Measurements from ENCODE around the gene TCF7. TPM values are rescaled to one million over a fixed set of nuclear protein-coding genes. Genes with fewer than 3 reads are reported as not detected.
A peak's percentile ranks its signal among the peaks of the same experiment; 100 is the strongest.

The TCF7 gene
- total RNA-seq, 1 experiment from 2014 or later: 18.2 TPM

GRCh38 chr5:134095887-134096589 is 18.4 kb upstream of the TCF7 start:
- H3K27me3 ChIP-seq (ENCODE audit: insufficient read depth, low read length): peaks cover 5% of the 10 kb centered on the region; the same call in 1 of the 2 replicates
- H2BK5ac ChIP-seq (ENCODE audit: insufficient read length, low read length): no peak overlapping the region
- H3K56ac ChIP-seq (ENCODE audit: insufficient read length, low read depth, low read length): no peak overlapping the region
- H3K18ac ChIP-seq (ENCODE audit: insufficient read length, low read depth, low read length): no peak overlapping the region
- Mint-ChIP-seq H3K9me3 (no peaks in the 10 kb centered on the region), H3K36me3 (ENCODE audit: insufficient read depth in 1 of 3, low read depth in 3 of 3) (no peaks in the 10 kb centered on the region), H3K4me1 (peaks cover 50% of the 10 kb centered on the region in 2 experiments), H3K27ac (peak overlapping the region in 2 of 3 experiments; percentile 52 to 73; a peak in 3 of 7 replicates), H3K27me3 (ENCODE audit: low read depth) (peaks cover 62% of the 10 kb centered on the region), H3K4me3 (no peak overlapping the region)
- peaks cover 3% of the 10 kb centered on the region for H4K20me1 ChIP-seq (ENCODE audit: control insufficient read depth, insufficient read depth, insufficient read length)
- no peak for TF ChIP-seq CTCF (conservative IDR thresholded peaks at IDR 0.05)
- H2BK120ac ChIP-seq (ENCODE audit: low read depth, low read length, poor library complexity, severe bottlenecking): no peak overlapping the region
- no peak overlapping the region for H2BK20ac ChIP-seq (ENCODE audit: low read depth, low read length, poor library complexity, severe bottlenecking)
- H3K4ac ChIP-seq (ENCODE audit: low read depth, low read length): no peak overlapping the region
- H2AK5ac ChIP-seq (ENCODE audit: insufficient read length, low read length): no peak overlapping the region
- H3K4me1 ChIP-seq (ENCODE audit: insufficient read depth, low read length): no peaks in the 10 kb centered on the region
- H2BK12ac ChIP-seq (ENCODE audit: insufficient read length, low read depth, low read length): no peak overlapping the region
- no peak overlapping the region for H2AFZ ChIP-seq (ENCODE audit: low read length)
- H3K4me2 ChIP-seq (ENCODE audit: insufficient read depth, insufficient read length, low read length): no peak overlapping the region
- H4K8ac ChIP-seq (replicated peaks; ENCODE audit: insufficient read length, low read depth, low read length): no peak overlapping the region
- no peaks in the 10 kb centered on the region for H3K79me1 ChIP-seq (ENCODE audit: insufficient read depth, low read depth, low read length, poor library complexity, severe bottlenecking)
- H3K14ac ChIP-seq (ENCODE audit: insufficient read depth, low read length): no peak overlapping the region
- H3K27ac ChIP-seq (ENCODE audit: insufficient read length, low read depth, low read length): no peak overlapping the region
- WGBS (ENCODE audit: extremely low coverage, insufficient read length, low lambda C conversion rate): no CpG with 5 or more reads among the region's 15 CpGs
- no peak overlapping the region for H3K9ac ChIP-seq (ENCODE audit: extremely low read depth, insufficient read length, low read length)
- H4K91ac ChIP-seq (ENCODE audit: insufficient read length, low read depth, low read length): no peak overlapping the region
- H3K23ac ChIP-seq (ENCODE audit: insufficient read length, low read depth, low read length): no peak overlapping the region
- no peak for DNase-seq
- H3K23me2 ChIP-seq (ENCODE audit: insufficient read length, low read depth, low read length, poor library complexity, severe bottlenecking): no peaks in the 10 kb centered on the region
- H4K5ac ChIP-seq (ENCODE audit: insufficient read length, low read depth, low read length): no peak overlapping the region
- no peaks in the 10 kb centered on the region for H3K9me3 ChIP-seq (ENCODE audit: control insufficient read depth, low read depth, low read length)
- no peak overlapping the region for H2BK15ac ChIP-seq (ENCODE audit: low read depth, low read length)
- no peak overlapping the region for H3T11ph ChIP-seq (ENCODE audit: low read length)
- no peaks in the 10 kb centered on the region for H3K79me2 ChIP-seq (ENCODE audit: insufficient read depth, low read length)

Measured in H9 (cell line).